Skin epidermis (tissue), 12 donors: Measurements from ENCODE around the gene KCNA2.

ENCODE experiments used
- H3K27ac ChIP-seq, 21 experiments: fragments of 200-600 bp; sonication (generic) in 11 of 21; one replicate each; pipeline ENCODE4 v1.5.0; 2020; ENCODE audit warnings: mild to moderate bottlenecking in 3 of 21, inconsistent platforms in 2 of 21, moderate library complexity in 2 of 21
- H3K4me3 ChIP-seq, 7 experiments: fragments of 200-600 bp; sonication (generic) in 2 of 7; one replicate each; pipeline ENCODE4 v1.5.0; 2020; ENCODE audit warnings: inconsistent platforms in 2 of 7, mild to moderate bottlenecking in 2 of 7, moderate library complexity in 1 of 7

Gene KCNA2

GRCh38 chr1:110607536-110608230, 1.5 kb upstream of the KCNA2 start:
- Histone ChIP-seq H3K4me3 (peak overlapping the region in 4 of 7 experiments; percentile 27 to 42 (median 40)), H3K27ac (no peak overlapping the region)

- peak overlapping the region in 3 of 21 experiments; percentile 18 to 29 (median 18) for H3K27ac ChIP-seq
- peak overlapping the region; percentile 20 to 42 (median 38) for H3K4me3 ChIP-seq
These were observed 738 bp upstream of the KCNA2 start for GRCh38 chr1:110606657-110607535.

GRCh38 chr1:110605446-110605845, 712 bp downstream of the KCNA2 start:
- Histone ChIP-seq H3K4me3 (no peak overlapping the region), H3K27ac (no peak overlapping the region)

- Histone ChIP-seq H3K27ac (no peak overlapping the region), H3K4me3 (no peak overlapping the region)
These were observed 1.5 kb downstream of the KCNA2 start for GRCh38 chr1:110604586-110605148.

GRCh38 chr1:110603058-110603457, 3.1 kb downstream of the KCNA2 start:
- Histone ChIP-seq H3K27ac (no peak overlapping the region), H3K4me3 (no peak overlapping the region)

GRCh38 chr1:110602466-110602865, 3.7 kb downstream of the KCNA2 start:
- H3K27ac ChIP-seq = no peak overlapping the region
- H3K4me3 ChIP-seq = no peak overlapping the region

GRCh38 chr1:110601332-110601731, 4.8 kb downstream of the KCNA2 start:
- Histone ChIP-seq H3K27ac (no peak overlapping the region), H3K4me3 (no peak overlapping the region)

GRCh38 chr1:110600716-110601115, 5.4 kb downstream of the KCNA2 start:
- Histone ChIP-seq H3K4me3 (no peak overlapping the region), H3K27ac (no peak overlapping the region)

GRCh38 chr1:110597966-110598365, 8.2 kb downstream of the KCNA2 start:
- no peak overlapping the region for H3K27ac ChIP-seq

GRCh38 chr1:110596312-110596711, 9.8 kb downstream of the KCNA2 start:
- Histone ChIP-seq H3K27ac (no peak overlapping the region), H3K4me3 (no peak overlapping the region)

More at GRCh38 chr1:110597966-110598365, 8.2 kb downstream of the KCNA2 start:
- no peak overlapping the region for H3K4me3 ChIP-seq

- H3K27ac ChIP-seq = no peak overlapping the region
These were observed 10.8 kb downstream of the KCNA2 start for GRCh38 chr1:110595353-110595710.

GRCh38 chr1:110594456-110595352, 11.5 kb downstream of the KCNA2 start:
- Histone ChIP-seq H3K4me3 (no peak overlapping the region), H3K27ac (no peak overlapping the region)

More at GRCh38 chr1:110595353-110595710, 10.8 kb downstream of the KCNA2 start:
- H3K4me3 ChIP-seq = no peak overlapping the region

GRCh38 chr1:110593902-110594301, 12.3 kb downstream of the KCNA2 start:
- H3K27ac ChIP-seq = no peak overlapping the region
- H3K4me3 ChIP-seq = no peak overlapping the region

GRCh38 chr1:110591956-110592355, 14.2 kb downstream of the KCNA2 start:
- H3K27ac ChIP-seq = no peak overlapping the region

GRCh38 chr1:110588991-110589390, 17.2 kb downstream of the KCNA2 start:
- Histone ChIP-seq H3K27ac (no peak overlapping the region), H3K4me3 (no peak overlapping the region)

More at GRCh38 chr1:110591956-110592355, 14.2 kb downstream of the KCNA2 start:
- H3K4me3 ChIP-seq = no peak overlapping the region

GRCh38 chr1:110588486-110588885, 17.7 kb downstream of the KCNA2 start:
- no peak overlapping the region for H3K4me3 ChIP-seq
- no peak overlapping the region for H3K27ac ChIP-seq

GRCh38 chr1:110587906-110588305, 18.3 kb downstream of the KCNA2 start:
- no peak overlapping the region for H3K4me3 ChIP-seq
- H3K27ac ChIP-seq = no peak overlapping the region

- no peak overlapping the region for H3K4me3 ChIP-seq
- H3K27ac ChIP-seq = no peak overlapping the region
These were observed 20.7 kb downstream of the KCNA2 start for GRCh38 chr1:110585481-110585880.

- Histone ChIP-seq H3K27ac (no peak overlapping the region), H3K4me3 (no peak overlapping the region)
These were observed 22.1 kb downstream of the KCNA2 start for GRCh38 chr1:110584045-110584444.

- no peak overlapping the region for H3K4me3 ChIP-seq
- no peak overlapping the region for H3K27ac ChIP-seq
These were observed 22.7 kb downstream of the KCNA2 start for GRCh38 chr1:110583505-110583904.
